ENCODE measurements around the gene ATP2C2. TPM values are rescaled to one million over a fixed set of nuclear protein-coding genes. Genes with fewer than 3 reads are reported as not detected.

ATP2C2 gene
- total and polyA plus RNA-seq, 2 experiments from 2014 or later: 2.1 TPM

DNA sequence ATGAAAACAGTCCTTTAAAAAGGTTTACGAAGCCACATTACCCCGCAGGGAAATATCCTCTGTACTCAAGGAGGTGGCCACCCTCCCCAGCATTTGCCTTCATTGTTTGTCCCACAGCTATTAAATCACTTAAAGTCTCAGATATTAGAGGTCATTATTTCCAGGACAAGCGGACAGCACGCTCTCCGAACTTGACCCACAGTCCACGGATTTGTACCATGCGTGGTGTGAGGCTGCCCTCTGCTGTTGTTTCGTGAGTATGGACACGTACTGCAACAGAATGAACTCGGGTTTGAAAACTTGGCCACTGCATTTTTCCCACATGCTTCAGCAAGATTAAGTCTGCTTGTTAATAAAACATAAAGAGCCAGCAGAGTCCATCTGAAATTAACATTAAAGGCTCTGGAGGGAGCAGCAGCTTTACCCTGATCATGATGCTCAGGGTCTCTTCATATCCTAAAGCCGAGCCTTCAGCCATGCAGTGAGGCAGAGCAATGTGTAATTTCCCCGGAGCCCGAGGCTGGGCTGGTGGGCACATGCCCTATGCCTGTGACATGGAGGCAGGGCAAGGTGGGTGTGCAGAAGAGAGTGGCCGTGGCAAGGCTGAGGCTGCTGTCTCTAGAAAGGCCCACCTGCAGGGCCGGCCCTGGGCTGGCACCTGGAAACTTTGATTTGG is 116.4 kb downstream of the ATP2C2 start:
- H3K9me3 Mint-ChIP-seq: no peaks in the 10 kb centered on the region
- H3K36me3 ChIP-seq (ENCODE audit: insufficient read depth): no peaks in the 10 kb centered on the region
- H3K36me3 Mint-ChIP-seq (ENCODE audit: low read depth): peaks cover 14% of the 10 kb centered on the region; the same call in 2 of the 3 replicates
- no peaks in the 10 kb centered on the region for H3K9me2 ChIP-seq (ENCODE audit: insufficient read depth)
- no peak overlapping the region for H2AFZ ChIP-seq
- H3K27ac Mint-ChIP-seq: no peak overlapping the region
- peak; percentile 76 for DNase-seq (ENCODE audit: low spot score)
- no peaks in the 10 kb centered on the region for H3K4me1 Mint-ChIP-seq
- ATAC-seq: peak; percentile 78
- H3K4me2 ChIP-seq: no peak overlapping the region
- no peaks in the 10 kb centered on the region for H3K4me1 ChIP-seq (ENCODE audit: insufficient read depth)
- H3F3A ChIP-seq (replicated peaks; ENCODE audit: low read depth): no peaks in the 10 kb centered on the region
- H3K4me3 ChIP-seq: no peak overlapping the region
- no peak overlapping the region for H3K27ac ChIP-seq (ENCODE audit: low read depth)
- H3K27me3 Mint-ChIP-seq (ENCODE audit: insufficient read depth, low read depth, poor library complexity): peaks cover 7% of the 10 kb centered on the region
- H3K4me3 Mint-ChIP-seq: no peak overlapping the region
- no peaks in the 10 kb centered on the region for H3K79me2 ChIP-seq (replicated peaks; ENCODE audit: insufficient read depth)
- TF ChIP-seq, protein P1, sequence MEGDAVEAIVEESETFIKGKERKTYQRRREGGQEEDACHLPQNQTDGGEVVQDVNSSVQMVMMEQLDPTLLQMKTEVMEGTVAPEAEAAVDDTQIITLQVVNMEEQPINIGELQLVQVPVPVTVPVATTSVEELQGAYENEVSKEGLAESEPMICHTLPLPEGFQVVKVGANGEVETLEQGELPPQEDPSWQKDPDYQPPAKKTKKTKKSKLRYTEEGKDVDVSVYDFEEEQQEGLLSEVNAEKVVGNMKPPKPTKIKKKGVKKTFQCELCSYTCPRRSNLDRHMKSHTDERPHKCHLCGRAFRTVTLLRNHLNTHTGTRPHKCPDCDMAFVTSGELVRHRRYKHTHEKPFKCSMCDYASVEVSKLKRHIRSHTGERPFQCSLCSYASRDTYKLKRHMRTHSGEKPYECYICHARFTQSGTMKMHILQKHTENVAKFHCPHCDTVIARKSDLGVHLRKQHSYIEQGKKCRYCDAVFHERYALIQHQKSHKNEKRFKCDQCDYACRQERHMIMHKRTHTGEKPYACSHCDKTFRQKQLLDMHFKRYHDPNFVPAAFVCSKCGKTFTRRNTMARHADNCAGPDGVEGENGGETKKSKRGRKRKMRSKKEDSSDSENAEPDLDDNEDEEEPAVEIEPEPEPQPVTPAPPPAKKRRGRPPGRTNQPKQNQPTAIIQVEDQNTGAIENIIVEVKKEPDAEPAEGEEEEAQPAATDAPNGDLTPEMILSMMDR (conservative IDR thresholded peaks at IDR 0.05; ENCODE audit: low read depth in 2 of 2): peak; percentile 85 to 92
- TF ChIP-seq NANOG (IDR thresholded peaks at IDR 0.05; ENCODE audit: borderline replicate concordance) (no peak), ZNF331 (CRISPR knock-in tag; IDR thresholded peaks at IDR 0.05; ENCODE audit: low read depth) (no peak)
- no peaks in the 10 kb centered on the region; the same call in 1 of the 2 replicates for H4K20me1 ChIP-seq (replicated peaks; ENCODE audit: insufficient read depth)
- no peaks in the 10 kb centered on the region for H3K27me3 ChIP-seq (ENCODE audit: insufficient read depth)

DNA sequence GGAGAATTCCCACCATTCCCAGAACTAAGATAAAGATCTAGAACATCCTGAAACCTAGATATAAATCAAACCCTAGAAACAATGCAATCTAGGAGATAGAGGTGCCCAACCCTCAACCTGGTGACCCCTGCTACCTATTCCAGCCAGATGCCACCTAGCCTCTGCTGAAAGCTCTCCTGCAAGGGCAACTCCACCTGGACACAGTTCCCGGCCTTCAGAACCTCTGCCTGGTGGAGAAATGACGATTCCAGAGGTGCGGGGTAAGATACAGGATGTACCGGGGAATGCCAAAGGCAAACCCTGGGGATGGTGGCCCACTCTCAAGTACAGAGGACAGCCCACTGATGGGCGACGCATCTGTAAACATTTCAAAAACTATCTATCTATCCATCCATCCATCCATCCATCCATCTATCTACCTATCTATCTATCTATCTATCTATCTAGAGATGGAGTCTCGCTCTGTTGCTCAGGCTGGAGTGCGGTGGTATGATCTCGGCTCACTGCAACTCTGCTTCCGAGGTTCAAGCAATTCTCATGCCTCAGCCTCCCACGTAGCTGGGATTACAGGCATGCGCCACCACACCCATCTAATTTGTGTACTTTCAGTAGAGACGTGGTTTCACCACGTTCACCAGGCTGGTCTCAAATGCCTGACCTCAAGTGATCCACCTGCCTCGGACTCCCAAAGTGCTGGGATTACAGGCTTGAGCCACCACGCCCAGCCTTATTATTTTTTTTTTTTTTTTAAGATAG is 117.1 kb downstream of the ATP2C2 start:
- DNase-seq (ENCODE audit: low spot score) (no peak), ATAC-seq (no peak)
- no peak for TF ChIP-seq CREB1 (CRISPR knock-in tag; IDR thresholded peaks at IDR 0.05; ENCODE audit: low read depth)
- TF ChIP-seq POLR2AphosphoS5 (IDR thresholded peaks at IDR 0.05; ENCODE audit: low read depth): no peak
- TF ChIP-seq, protein P1 (conservative IDR thresholded peaks at IDR 0.05; ENCODE audit: low read depth in 2 of 2): no peak
- TF ChIP-seq ZNF331 (CRISPR knock-in tag; IDR thresholded peaks at IDR 0.05; ENCODE audit: low read depth): no peak
- Mint-ChIP-seq H3K36me3 (ENCODE audit: low read depth) (peaks cover 15% of the 10 kb centered on the region), H3K27me3 (ENCODE audit: insufficient read depth, low read depth, poor library complexity) (peaks cover 7% of the 10 kb centered on the region), H3K4me1 (no peaks in the 10 kb centered on the region), H3K27ac (no peak overlapping the region), H3K9me3 (no peaks in the 10 kb centered on the region), H3K4me3 (no peak overlapping the region)
- Histone ChIP-seq H3K4me3 (no peak overlapping the region), H3K27ac (ENCODE audit: low read depth) (no peak overlapping the region), H3K4me2 (no peak overlapping the region), H3F3A (replicated peaks; ENCODE audit: low read depth) (no peaks in the 10 kb centered on the region), H3K9me2 (ENCODE audit: insufficient read depth) (no peaks in the 10 kb centered on the region), H4K20me1 (replicated peaks; ENCODE audit: insufficient read depth) (no peaks in the 10 kb centered on the region; the same call in 1 of the 2 replicates), H3K4me1 (ENCODE audit: insufficient read depth) (no peaks in the 10 kb centered on the region), H2AFZ (no peak overlapping the region), H3K36me3 (ENCODE audit: insufficient read depth) (no peaks in the 10 kb centered on the region), H3K27me3 (ENCODE audit: insufficient read depth) (no peaks in the 10 kb centered on the region), H3K79me2 (replicated peaks; ENCODE audit: insufficient read depth) (no peaks in the 10 kb centered on the region)
